KG1 (cell line): ENCODE results near the gene GPATCH4.
A peak's percentile ranks its signal among the peaks of the same experiment; 100 is the strongest.
"Not testable (repeated sequence)": the region's sequence is repeated elsewhere in the genome, so short reads cannot be mapped to it uniquely, and the experiment has no call there.

Experiments used
- DNase-seq: peaks from one replicate; lab custom pipeline; 2025; lab: John Stamatoyannopoulos, UW

The GPATCH4 gene

DNA sequence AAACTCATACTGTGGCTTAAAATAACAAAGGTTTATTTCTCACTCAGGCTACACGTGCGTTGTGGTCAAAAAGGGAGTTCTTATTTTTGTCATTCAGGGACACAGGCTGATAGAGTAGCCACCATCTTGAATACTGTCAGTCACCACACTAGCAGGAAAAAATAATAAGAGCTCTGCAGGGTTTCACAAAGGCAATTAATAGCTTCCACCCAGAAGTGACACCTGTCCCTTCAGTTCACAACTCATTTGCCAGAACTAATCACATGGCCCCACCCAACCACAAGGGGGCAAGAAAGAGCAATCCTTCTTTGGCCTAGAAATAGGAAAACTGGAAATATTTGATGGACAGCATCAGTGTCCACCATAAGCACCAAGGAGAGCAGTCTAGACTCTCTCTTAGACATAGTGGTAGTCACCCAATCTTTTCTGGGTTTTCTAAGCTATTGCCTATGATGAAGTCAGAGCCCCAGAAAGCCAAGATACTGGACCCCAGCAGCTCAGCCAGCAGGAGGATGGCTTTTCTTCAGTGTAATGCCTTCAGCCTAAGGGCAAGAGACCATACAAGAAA lies 26.1 kb upstream of the GPATCH4 start:
- DNase-seq, result no peak

DNA sequence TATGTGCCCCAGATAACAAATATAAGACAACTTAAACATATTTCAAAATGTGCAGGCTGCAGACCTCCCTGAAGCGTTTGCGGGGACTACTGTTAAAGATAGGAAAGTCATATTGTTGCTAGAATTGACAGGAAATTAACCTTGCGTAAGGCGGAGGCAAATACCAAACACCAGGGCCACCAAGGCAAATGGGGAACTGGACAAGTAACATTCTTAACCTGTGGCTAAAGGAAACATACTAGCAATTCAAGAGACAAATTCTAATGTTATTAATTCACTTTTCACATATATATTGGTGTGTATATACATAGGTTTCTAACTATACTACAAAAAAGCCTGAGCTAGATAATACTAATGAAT lies 24.8 kb upstream of the GPATCH4 start:
- no peak for DNase-seq

GRCh38 chr1:156625436-156626078 lies 24.3 kb upstream of the GPATCH4 start:
- DNase-seq, result peak; percentile 32

DNA sequence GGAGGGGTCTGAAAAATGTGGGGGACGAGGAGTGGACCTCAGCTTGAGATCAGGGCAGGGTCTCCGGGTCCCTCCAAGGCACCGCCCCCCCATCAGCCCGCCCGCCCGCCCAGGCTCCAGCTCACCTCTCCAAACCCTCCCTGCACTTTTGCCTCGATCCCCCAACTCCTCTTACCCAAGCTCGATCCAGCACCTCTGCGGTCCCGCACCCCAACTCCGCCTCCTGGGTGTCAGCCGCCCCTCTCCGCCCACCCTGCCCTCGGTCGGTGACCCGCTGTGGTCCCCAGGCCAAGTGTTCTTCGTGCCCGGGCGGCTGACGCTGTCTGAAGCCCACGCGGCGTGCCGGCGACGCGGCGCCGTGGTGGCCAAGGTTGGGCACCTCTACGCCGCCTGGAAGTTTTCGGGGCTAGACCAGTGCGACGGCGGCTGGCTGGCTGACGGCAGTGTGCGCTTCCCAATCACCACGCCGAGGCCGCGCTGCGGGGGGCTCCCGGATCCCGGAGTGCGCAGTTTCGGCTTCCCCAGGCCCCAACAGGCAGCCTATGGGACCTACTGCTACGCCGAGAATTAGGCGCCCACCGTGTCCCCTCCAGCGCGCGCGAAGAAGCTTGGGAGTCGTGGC lies 23.6 kb upstream of the GPATCH4 start:
- DNase-seq, result no peak

DNA sequence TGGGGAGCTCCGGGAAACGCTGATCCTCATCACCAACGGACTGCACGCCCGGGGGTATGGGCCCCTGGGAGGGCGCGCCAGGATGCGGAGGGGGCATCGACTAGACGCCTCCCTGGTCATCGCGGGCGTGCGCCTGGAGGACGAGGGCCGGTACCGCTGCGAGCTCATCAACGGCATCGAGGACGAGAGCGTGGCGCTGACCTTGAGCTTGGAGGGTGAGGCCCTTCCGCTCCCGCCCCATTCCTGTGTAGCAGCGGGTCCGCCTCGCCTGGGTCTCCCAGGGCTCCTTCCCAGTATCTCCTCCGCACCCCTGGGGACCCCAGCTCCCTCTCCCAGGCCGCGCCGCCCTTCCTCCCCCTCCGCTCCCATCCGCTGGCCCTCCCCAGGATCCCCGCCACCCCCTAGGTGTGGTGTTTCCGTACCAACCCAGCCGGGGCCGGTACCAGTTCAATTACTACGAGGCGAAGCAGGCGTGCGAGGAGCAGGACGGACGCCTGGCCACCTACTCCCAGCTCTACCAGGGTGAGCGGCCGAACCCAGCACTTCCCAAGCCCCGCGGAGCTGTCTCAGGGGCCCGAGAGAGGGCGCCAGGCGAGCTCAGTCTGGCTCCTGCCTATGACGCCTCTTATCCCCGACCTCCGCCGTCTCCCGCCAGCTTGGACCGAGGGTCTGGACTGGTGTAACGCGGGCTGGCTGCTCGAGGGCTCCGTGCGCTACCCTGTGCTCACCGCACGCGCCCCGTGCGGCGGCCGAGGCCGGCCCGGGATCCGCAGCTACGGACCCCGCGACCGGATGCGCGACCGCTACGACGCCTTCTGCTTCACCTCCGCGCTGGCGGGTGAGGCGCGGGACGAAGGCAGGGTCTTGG lies 22.9 kb upstream of the GPATCH4 start:
- peak; percentile 32 for DNase-seq

DNA sequence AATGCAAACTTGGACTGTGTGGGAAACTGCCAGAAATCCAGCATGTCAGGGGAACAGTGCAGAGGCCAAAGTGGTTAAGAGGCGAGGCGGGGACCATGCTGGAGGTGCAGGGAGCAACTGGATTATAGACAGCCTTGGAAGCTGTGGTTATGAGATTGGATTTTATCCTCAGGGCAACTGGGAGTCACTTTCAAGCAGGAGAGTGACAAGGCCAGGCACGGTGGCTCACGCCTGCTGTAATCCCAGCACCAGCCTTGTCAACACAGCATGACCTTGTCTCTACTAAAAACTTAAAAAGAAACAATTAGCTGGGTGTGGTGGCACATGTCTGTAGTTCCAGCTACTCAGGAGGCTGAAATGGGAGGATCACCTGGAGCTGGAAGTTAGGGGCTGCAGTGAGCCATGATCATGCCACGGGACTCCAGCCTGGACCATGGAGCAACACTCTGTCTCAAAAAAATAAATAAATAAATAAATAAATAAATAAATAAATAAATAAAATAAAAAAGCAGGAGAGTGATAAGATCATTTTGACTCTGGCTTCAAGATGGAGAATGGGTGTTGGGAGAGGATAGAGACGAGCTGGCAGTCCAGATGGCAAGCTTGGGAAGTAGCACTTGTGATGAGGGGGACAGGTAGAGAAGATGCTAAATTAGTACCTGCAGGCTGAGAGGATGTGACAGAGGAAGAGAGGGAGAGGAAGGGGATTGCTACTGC lies 21.5 kb upstream of the GPATCH4 start:
- DNase-seq, result no peak

- DNase-seq, result no peak
Observed at GRCh38 chr1:156619582-156619955, 18.3 kb upstream of the GPATCH4 start.

- no peak for DNase-seq
Observed at GRCh38 chr1:156618853-156619581, 17.7 kb upstream of the GPATCH4 start, which contains the start of gene HAPLN2. HAPLN2 (plus strand) TSS chr1:156619415; CDS start chr1:156623491, 4,076 bp downstream.

DNA sequence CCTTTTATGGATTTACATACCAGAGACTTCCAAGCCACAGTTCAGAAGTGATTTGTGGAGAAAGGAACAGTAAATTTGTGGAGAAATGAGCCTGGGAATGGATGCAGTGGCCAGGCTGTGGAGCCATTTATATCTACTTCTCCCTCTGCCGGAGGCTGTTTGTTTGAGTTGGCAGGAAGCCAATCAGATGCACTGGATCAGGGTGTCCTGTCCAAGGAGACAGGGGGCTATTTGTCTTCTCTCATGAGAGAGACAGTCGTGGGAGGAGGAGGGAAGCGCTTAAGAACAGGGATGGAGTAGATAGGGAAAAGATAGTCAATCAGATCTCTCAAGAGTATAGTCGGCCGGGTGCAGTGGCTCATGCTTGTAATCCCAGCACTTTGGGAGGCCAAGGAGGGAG lies 15.2 kb upstream of the GPATCH4 start:
- DNase-seq, result no peak

DNA sequence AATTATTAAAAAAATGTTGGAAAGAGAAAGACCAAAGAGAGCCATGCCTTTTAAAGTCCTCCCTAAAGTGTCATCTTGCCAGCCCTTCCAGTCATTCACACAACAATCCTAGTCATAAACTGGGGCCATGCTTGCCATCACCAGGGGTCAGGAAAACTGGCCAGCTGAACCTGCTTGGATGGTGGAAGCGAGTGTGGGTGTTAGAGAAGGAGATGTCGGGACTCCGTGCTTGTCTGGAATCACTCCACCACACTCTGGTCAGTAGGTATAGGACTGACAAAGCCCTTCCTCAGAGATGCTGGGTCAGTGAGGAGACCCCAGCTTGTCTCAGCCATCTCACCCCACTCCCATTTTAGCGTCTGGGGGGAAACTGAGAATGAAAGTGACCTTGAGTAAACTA lies 14.7 kb upstream of the GPATCH4 start:
- no peak for DNase-seq

DNA sequence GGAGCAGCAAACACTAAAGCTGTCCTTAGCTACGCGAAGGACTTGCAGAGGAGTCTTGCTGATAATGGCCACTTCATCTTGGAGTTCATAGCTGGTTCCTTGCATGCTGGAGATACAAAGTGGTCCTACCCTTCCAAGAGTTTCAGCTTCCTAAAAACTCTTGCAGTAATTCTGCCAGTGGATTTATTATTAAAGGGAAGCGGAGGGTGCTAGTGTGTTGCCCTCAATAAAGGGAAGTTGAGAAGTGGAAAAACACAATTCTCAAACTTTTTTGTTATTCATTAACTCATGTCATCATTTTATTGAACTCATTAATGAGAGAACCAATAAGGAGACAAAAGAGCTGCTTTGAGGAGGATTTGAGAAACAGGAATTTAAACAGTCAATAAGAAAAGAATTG lies 11.4 kb upstream of the GPATCH4 start:
- no peak for DNase-seq

GRCh38 chr1:156610072-156610471 lies 8.8 kb upstream of the GPATCH4 start:
- not testable (repeated sequence) for DNase-seq

- DNase-seq, result no peak
Observed at GRCh38 chr1:156608981-156609380, 7.7 kb upstream of the GPATCH4 start.

DNA sequence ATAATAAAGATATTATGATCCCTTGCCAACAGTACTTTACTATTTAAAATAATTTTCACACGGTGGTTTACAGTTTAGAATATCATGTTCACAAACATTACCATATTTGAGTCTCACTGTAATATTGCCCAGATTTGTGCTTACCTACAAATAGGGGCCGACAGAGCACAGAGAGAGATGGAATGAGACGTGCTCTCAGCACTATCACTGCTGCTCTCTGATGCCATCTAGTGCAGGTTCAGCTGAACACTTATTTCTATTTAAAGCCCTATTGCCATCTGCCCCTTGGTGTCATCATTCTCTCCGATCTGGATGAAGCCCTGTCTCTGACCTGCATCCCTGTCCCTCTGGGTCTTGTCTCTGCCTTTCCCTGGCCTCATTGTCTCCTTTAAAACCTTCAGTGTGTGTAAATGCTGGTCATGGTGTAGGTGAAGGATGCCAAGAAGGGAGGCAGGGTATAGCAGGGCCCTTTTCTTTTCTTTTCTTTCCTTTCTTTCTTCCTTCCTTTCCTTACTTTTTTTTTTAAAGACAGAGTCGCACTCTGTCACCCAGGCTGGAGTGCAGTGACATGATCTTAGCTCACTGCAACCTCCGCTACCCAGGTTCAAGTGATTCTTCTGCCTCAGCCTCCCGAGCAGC lies 6.9 kb upstream of the GPATCH4 start:
- peak; percentile 51 for DNase-seq

DNA sequence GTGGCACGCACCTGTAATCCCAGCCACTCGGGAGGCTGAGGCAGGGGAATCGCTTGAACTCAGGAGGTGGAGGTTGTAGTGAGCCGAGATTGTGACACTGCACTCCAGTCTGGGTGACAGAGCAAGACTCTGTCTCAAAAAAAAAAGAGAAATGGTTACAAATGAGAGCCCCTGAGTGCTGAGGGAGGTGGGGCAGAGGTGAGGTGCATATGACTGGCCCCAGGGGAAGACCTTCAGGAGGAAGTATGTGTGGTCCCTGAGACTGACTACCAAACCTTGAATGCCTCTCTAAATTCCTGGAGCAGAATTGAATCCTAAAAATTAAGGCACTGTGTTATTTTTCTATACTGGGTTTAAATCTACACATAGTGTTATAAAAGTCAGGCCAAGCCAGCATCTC lies 6.1 kb upstream of the GPATCH4 start:
- not testable (repeated sequence) for DNase-seq

- DNase-seq, result no peak
Observed at GRCh38 chr1:156602557-156602993, 1.3 kb upstream of the GPATCH4 start.

- no peak for DNase-seq
Observed at GRCh38 chr1:156601892-156602291, 613 bp upstream of the GPATCH4 start.

DNA sequence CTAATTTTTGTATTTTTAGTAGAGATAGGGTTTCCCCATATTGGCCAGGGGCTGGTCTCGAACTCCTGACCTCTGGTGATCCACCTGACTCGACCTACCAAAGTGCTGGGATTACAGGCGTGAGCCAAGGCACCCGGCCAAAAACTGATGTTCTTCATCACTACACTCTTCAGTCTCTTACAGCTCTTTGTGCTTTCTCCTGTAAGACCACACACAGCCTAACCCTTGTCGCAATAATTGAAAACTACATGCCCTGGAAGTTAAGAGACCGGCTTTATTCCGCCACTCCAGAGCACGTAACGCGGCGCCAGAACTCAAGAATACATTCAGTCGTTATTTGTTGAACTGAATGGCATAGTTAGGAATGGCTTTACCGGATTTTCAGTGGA lies 552 bp downstream of the GPATCH4 start:
- no peak for DNase-seq

DNA sequence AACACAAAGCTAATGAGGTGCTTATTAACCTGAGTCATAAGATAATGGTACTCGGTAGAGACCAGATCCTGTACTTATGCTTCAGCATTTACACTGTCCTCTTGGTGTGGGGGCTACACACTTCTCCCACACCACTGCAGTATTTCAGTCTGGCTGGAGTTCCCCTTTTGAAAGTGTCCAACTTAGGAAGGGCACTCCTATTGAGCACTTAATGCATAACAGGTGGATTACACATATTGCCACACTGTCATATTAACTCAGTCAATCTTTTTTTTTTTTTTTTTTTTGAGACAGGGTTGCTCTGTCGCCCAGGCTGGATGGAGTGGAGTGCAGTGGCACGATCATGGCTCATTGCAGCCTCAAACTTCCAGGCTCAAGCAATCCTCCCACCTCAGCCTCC lies 1.5 kb downstream of the GPATCH4 start:
- DNase-seq, result peak; percentile 28

DNA sequence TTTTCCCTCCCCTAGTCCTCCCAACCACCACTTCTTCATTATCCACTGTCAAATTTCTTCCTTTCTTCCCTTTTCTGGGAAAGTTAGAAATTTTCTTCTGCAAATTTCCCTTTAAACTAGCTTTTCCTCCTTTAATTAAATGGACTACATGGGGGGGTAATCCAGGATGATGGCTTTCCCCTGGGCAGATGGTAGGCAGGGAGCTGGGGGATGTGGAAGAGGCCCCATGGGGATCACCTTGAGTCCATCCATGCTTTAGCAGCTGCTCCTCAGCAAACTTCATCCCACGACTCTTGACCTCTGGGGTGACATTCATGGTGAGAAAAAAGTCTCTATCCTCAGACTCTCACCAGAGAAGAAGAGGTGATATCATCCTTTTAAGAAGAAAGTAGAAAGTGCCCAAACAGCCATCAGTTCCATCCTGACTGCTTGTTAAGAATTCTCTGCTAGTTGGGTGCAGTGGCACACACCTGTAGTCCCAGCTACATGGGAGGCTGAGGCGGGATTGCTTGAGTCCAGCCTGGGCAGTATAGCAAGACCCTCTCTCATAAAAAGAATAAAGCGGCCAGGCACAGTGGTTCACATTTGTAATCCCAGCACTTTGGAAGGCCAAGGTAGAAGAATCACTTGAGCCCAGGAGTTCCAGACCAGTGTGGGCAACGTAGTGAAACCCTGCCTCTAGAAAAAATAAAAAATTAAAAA lies 2.4 kb downstream of the GPATCH4 start:
- no peak for DNase-seq
